Activated T-helper 17 cell treated with anti-CD3 and anti-CD28 coated beads, Interleukin-2, amount 50 U/mL, for 72 hours (primary cell): ENCODE measurements around the gene TIGD2. TPM values are rescaled to one million over a fixed set of nuclear protein-coding genes. Genes with fewer than 3 reads are reported as not detected.

ENCODE experiments used
- ATAC-seq: fragments of 150-1000 bp; cut with Tn5 transposase; replicated peaks from 2 replicates; pipeline ENCODE4 v1.10.0; 2021; ENCODE audit warnings: mild to moderate bottlenecking, moderate library complexity
- H3K27ac Mint-ChIP-seq: one replicate; pipeline ENCODE4 v1.8.0; 2022; ENCODE audit warnings: mixed read lengths
- H3K27me3 Mint-ChIP-seq: one replicate; pipeline ENCODE4 v1.8.0; 2022; ENCODE audit warnings: mixed read lengths
- H3K36me3 Mint-ChIP-seq: one replicate; pipeline ENCODE4 v1.8.0; 2022; ENCODE audit warnings: low read depth, mild to moderate bottlenecking, mixed read lengths
- H3K4me1 Mint-ChIP-seq: one replicate; pipeline ENCODE4 v1.8.0; 2022; ENCODE audit warnings: mixed read lengths
- H3K4me3 Mint-ChIP-seq: one replicate; pipeline ENCODE4 v1.8.0; 2022; ENCODE audit warnings: mild to moderate bottlenecking, mixed read lengths
- H3K9me3 Mint-ChIP-seq: one replicate; pipeline ENCODE4 v1.8.0; 2022; ENCODE audit warnings: mixed read lengths
- total RNA-seq, 2 donors: library from RNA; stranded (reverse); gene quantifications; one replicate each; pipeline ENCODE4 v1.2.3, GENCODE V29; 2022

The TIGD2 gene
- total RNA-seq, 2 donors from 2014 or later, result 1.1 to 2.6 TPM

- Mint-ChIP-seq H3K36me3 (no peaks in the 10 kb centered on the region), H3K4me1 (no peaks in the 10 kb centered on the region), H3K4me3 (no peak overlapping the region), H3K27ac (no peak overlapping the region), H3K27me3 (peaks cover 3% of the 10 kb centered on the region), H3K9me3 (no peaks in the 10 kb centered on the region)
- peak; percentile 52 for ATAC-seq
Observed at GRCh38 chr4:89162987-89163386, 51.7 kb downstream of the TIGD2 start.

GRCh38 chr4:89164400-89164799 is 53.1 kb downstream of the TIGD2 start:
- Mint-ChIP-seq H3K4me3 (no peak overlapping the region), H3K9me3 (no peaks in the 10 kb centered on the region), H3K27me3 (peaks cover 3% of the 10 kb centered on the region), H3K27ac (no peak overlapping the region), H3K36me3 (no peaks in the 10 kb centered on the region), H3K4me1 (no peaks in the 10 kb centered on the region)
- peak; percentile 60 for ATAC-seq

Other genes with a start within 250 kb of the TIGD2 start
- gene FAM13A, start 54.3 kb upstream of the TIGD2 start, total RNA-seq, result 10 to 100 TPM in 1 of 2 donors, 1 to 10 TPM in 1; 6.7 to 91.4 TPM
- gene GPRIN3, start 196.3 kb downstream of the TIGD2 start, total RNA-seq, result 10 to 100 TPM; 43.5 to 69.7 TPM